ENCODE data around the gene LARGE1. TPM values are rescaled to one million over a fixed set of nuclear protein-coding genes. Genes with fewer than 3 reads are reported as not detected.

The LARGE1 gene
- total and polyA plus RNA-seq, 10 donors, result 1.9 to 35.8 (median 22.8) TPM

DNA sequence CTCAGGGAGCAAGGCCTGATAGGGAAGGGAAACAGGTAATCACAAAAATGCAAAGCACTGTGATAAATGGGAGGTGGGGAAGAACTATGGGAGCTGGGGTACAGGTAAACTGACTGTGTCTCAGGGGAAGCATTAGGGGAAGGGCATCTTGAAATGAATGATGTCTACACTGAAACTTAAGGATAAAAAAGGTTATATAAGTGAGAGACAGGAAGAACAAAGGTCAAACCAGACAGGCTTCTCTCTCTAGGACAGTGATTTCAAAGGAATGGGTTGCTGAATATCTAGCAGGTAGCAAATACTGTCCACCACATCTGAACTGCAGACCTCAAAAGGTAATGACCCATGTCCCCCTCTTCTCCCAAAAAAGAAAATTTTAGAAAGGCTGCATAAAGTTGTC is 529.0 kb downstream of the LARGE1 start:
- H3K4me1 ChIP-seq, result no peaks in the 10 kb centered on the region
- TF ChIP-seq, protein P1, sequence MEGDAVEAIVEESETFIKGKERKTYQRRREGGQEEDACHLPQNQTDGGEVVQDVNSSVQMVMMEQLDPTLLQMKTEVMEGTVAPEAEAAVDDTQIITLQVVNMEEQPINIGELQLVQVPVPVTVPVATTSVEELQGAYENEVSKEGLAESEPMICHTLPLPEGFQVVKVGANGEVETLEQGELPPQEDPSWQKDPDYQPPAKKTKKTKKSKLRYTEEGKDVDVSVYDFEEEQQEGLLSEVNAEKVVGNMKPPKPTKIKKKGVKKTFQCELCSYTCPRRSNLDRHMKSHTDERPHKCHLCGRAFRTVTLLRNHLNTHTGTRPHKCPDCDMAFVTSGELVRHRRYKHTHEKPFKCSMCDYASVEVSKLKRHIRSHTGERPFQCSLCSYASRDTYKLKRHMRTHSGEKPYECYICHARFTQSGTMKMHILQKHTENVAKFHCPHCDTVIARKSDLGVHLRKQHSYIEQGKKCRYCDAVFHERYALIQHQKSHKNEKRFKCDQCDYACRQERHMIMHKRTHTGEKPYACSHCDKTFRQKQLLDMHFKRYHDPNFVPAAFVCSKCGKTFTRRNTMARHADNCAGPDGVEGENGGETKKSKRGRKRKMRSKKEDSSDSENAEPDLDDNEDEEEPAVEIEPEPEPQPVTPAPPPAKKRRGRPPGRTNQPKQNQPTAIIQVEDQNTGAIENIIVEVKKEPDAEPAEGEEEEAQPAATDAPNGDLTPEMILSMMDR (IDR thresholded peaks at IDR 0.05 in 8 of 11, conservative IDR thresholded peaks at IDR 0.05 in 3 of 11), result no peak
- no peak for TF ChIP-seq POLR2A (IDR thresholded peaks at IDR 0.05)
- TF ChIP-seq POLR2AphosphoS5 (IDR thresholded peaks at IDR 0.05), result no peak
- intact Hi-C loops (cut with DNase I; ENCODE audit: low total_unique reads), result no loop called here
- no peak overlapping the region for H3K4me3 ChIP-seq
- no peaks in the 10 kb centered on the region for H3K9me3 ChIP-seq
- DNase-seq, result no peak
- no peaks in the 10 kb centered on the region for H3K27me3 ChIP-seq (replicated peaks in 1 of 7)
- no peak overlapping the region for H3K27ac ChIP-seq
- no peaks in the 10 kb centered on the region for H3K36me3 ChIP-seq

- TF ChIP-seq, protein P1 (IDR thresholded peaks at IDR 0.05 in 8 of 11, conservative IDR thresholded peaks at IDR 0.05 in 3 of 11), result no peak
- TF ChIP-seq POLR2AphosphoS5 (IDR thresholded peaks at IDR 0.05) (no peak), POLR2A (IDR thresholded peaks at IDR 0.05) (no peak)
- Histone ChIP-seq H3K27ac (no peak overlapping the region), H3K9me3 (no peaks in the 10 kb centered on the region), H3K4me1 (no peaks in the 10 kb centered on the region), H3K36me3 (no peaks in the 10 kb centered on the region), H3K27me3 (replicated peaks in 1 of 7) (no peaks in the 10 kb centered on the region), H3K4me3 (no peak overlapping the region)
- WGBS, 5 donors, result 79 to 92% (median 84%) methylated on average over 4 of the region's 4 CpGs
- intact Hi-C loops (cut with DNase I; ENCODE audit: low total_unique reads), result no loop called here
- no peak for DNase-seq
Observed at GRCh38 chr22:33389936-33390335, 530.3 kb downstream of the LARGE1 start.

- Histone ChIP-seq H3K36me3 (peaks cover 0 to 30% (median 7%) of the 10 kb centered on the region in 6 donors), H3K9me3 (no peaks in the 10 kb centered on the region), H3K27ac (no peak overlapping the region), H3K4me1 (no peaks in the 10 kb centered on the region), H3K4me3 (no peak overlapping the region), H3K27me3 (replicated peaks in 1 of 7) (no peaks in the 10 kb centered on the region)
- no peak for DNase-seq
- intact Hi-C loops (cut with DNase I; ENCODE audit: low total_unique reads), result no loop called here
- TF ChIP-seq POLR2A (IDR thresholded peaks at IDR 0.05) (no peak), POLR2AphosphoS5 (IDR thresholded peaks at IDR 0.05) (no peak)
- TF ChIP-seq, protein P1 (IDR thresholded peaks at IDR 0.05 in 8 of 11, conservative IDR thresholded peaks at IDR 0.05 in 3 of 11), result no peak
- 86 to 96% (median 93%) methylated on average over 5 of the region's 5 CpGs for WGBS, 5 donors
Observed at GRCh38 chr22:33386270-33386669, 534.0 kb downstream of the LARGE1 start.

- H3K27me3 ChIP-seq (replicated peaks in 1 of 7), result no peaks in the 10 kb centered on the region
- no peaks in the 10 kb centered on the region for H3K9me3 ChIP-seq
- H3K27ac ChIP-seq, result no peak overlapping the region
- TF ChIP-seq POLR2AphosphoS5 (IDR thresholded peaks at IDR 0.05), result no peak
- TF ChIP-seq, protein P1 (IDR thresholded peaks at IDR 0.05 in 8 of 11, conservative IDR thresholded peaks at IDR 0.05 in 3 of 11), result no peak
- no peak for TF ChIP-seq POLR2A (IDR thresholded peaks at IDR 0.05)
- no peak for DNase-seq
- H3K4me3 ChIP-seq, result no peak overlapping the region
- no peaks in the 10 kb centered on the region for H3K4me1 ChIP-seq
- H3K36me3 ChIP-seq, result peaks cover 0 to 37% (median 7%) of the 10 kb centered on the region in 6 donors
- intact Hi-C loops (cut with DNase I; ENCODE audit: low total_unique reads), result no loop called here
- WGBS, 5 donors, result 92 to 100% (median 93%) methylated on average over 2 of the region's 2 CpGs
Observed at GRCh38 chr22:33385611-33386010, 534.7 kb downstream of the LARGE1 start.
